Right lobe of liver (tissue), 4 donors: ENCODE results near the gene OLA1.

Source experiments
- POLR2A ChIP-seq: fragments of 450-650 bp; IDR thresholded peaks from one replicate; pipeline ENCODE4 v1.6.1; 2017; ENCODE audit warnings: antibody characterized with exemption, mild to moderate bottlenecking
- TF ChIP-seq, protein P1 (sequence below), 4 donors: fragments of 200-600 bp in 3 of 4; fragments of 450-650 bp in 1 of 4; IDR thresholded peaks; one replicate each; pipeline versions ENCODE4 v1.5.1 to v1.8.0; 2016 to 2022; ENCODE audit warnings: antibody characterized with exemption in 4 of 4, mild to moderate bottlenecking in 2 of 4
- donor health status: DM: no; HTN: no; CAD: no.
- donor health status: DM: no; HTN: no; CAD: no.
- donor health status: DM: no; HTN: yes; CAD: no.

DNA sequence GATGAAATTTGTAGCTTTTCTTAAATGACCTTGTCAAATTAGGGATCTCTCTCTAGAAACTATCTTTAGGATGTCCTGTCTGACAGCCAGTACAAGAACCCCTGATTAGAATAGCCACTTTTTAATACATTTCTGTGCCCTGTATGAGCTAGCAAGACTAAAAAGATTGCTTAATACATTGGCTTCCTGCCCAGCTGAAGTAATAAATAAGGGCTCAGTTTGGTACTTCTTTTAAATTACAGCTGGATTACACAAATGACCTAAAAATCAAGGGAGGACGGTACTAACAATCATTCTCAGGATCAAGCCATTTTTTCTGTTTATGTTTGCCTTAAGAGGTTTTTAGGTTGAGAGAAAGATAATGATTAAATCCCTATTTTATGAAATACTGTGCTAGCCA lies 11.6 kb upstream of the OLA1 start:
- TF ChIP-seq, protein P1, sequence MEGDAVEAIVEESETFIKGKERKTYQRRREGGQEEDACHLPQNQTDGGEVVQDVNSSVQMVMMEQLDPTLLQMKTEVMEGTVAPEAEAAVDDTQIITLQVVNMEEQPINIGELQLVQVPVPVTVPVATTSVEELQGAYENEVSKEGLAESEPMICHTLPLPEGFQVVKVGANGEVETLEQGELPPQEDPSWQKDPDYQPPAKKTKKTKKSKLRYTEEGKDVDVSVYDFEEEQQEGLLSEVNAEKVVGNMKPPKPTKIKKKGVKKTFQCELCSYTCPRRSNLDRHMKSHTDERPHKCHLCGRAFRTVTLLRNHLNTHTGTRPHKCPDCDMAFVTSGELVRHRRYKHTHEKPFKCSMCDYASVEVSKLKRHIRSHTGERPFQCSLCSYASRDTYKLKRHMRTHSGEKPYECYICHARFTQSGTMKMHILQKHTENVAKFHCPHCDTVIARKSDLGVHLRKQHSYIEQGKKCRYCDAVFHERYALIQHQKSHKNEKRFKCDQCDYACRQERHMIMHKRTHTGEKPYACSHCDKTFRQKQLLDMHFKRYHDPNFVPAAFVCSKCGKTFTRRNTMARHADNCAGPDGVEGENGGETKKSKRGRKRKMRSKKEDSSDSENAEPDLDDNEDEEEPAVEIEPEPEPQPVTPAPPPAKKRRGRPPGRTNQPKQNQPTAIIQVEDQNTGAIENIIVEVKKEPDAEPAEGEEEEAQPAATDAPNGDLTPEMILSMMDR (IDR thresholded peaks at IDR 0.05) = no peak
- TF ChIP-seq POLR2A = no peak
